ENCODE data around the gene TXLNB.

- TF ChIP-seq CTCF (IDR thresholded peaks at IDR 0.05; ENCODE audit: low read depth, low read length) (no peak), EZH2phosphoT487 (IDR thresholded peaks at IDR 0.05; ENCODE audit: low read depth) (no peak)
Measured at GRCh38 chr6:139231206-139231605, 60.6 kb downstream of the TXLNB start.
